MM.1S (cell line): Measurements from ENCODE around the gene PRKD1.

Experiments used
- DNase-seq: peaks from one replicate; pipeline ENCODE4 v3.0.0-alpha.2; 2015
- H2AFZ ChIP-seq: fragments of 300-600 bp; sonication (generic); 2 replicates; pipeline ENCODE4 v1.6.0; 2016; ENCODE audit warnings: antibody characterized with exemption, low read length
- H3F3A ChIP-seq: fragments of 300-600 bp; sonication (generic); 2 replicates; pipeline ENCODE4 v1.6.1; 2016; ENCODE audit warnings: mild to moderate bottlenecking, antibody characterized with exemption, low read length, moderate library complexity, mixed read lengths; ENCODE audit not compliant: insufficient read depth
- H3K27ac ChIP-seq: fragments of 300-600 bp; sonication (generic); 2 replicates; pipeline ENCODE4 v1.5.1; 2016; ENCODE audit warnings: mild to moderate bottlenecking, low read length
- H3K27me3 ChIP-seq: fragments of 300-600 bp; sonication (generic); replicated peaks from 2 replicates; pipeline ENCODE4 v1.6.0; 2016; ENCODE audit warnings: low read length; ENCODE audit not compliant: insufficient read depth
- H3K36me3 ChIP-seq: fragments of 300-600 bp; sonication (generic); replicated peaks from 2 replicates; pipeline ENCODE4 v1.6.1; 2016; ENCODE audit warnings: mild to moderate bottlenecking, low read length, mixed read lengths; ENCODE audit not compliant: insufficient read depth
- H3K4me1 ChIP-seq: fragments of 300-600 bp; sonication (generic); 2 replicates; pipeline ENCODE4 v1.6.1; 2016; ENCODE audit warnings: low read length, mixed read lengths
- H3K4me2 ChIP-seq: fragments of 300-600 bp; sonication (generic); 2 replicates; pipeline ENCODE4 v1.6.0; 2016; ENCODE audit warnings: low read depth, low read length
- H3K4me3 ChIP-seq: fragments of 300-600 bp; sonication (generic); 2 replicates; pipeline ENCODE4 v1.5.1; 2016; ENCODE audit warnings: low read length, mixed read lengths
- H3K79me2 ChIP-seq: fragments of 300-600 bp; sonication (generic); 2 replicates; pipeline ENCODE4 v1.6.1; 2016; ENCODE audit warnings: mixed run types, low read length, mixed read lengths
- H3K9ac ChIP-seq: fragments of 300-600 bp; sonication (generic); 2 replicates; pipeline ENCODE4 v1.6.1; 2016; ENCODE audit warnings: low read length, mixed read lengths
- H3K9me2 ChIP-seq: fragments of 300-600 bp; sonication (generic); replicated peaks from 2 replicates; pipeline ENCODE4 v1.6.1; 2016; ENCODE audit warnings: mild to moderate bottlenecking, low read length, mixed read lengths; ENCODE audit not compliant: insufficient read depth
- H3K9me3 ChIP-seq: fragments of 300-600 bp; sonication (generic); replicated peaks from 2 replicates; pipeline ENCODE4 v1.6.1; 2016; ENCODE audit warnings: mild to moderate bottlenecking, low read length, mixed read lengths; ENCODE audit not compliant: insufficient read depth
- H4K20me1 ChIP-seq: fragments of 300-600 bp; sonication (generic); 2 replicates; pipeline ENCODE4 v1.6.1; 2016; ENCODE audit warnings: mild to moderate bottlenecking, low read length, moderate library complexity, mixed read lengths; ENCODE audit not compliant: insufficient read depth
- EZH2 ChIP-seq: fragments of 300-600 bp; sonication (generic); optimal IDR thresholded peaks from 2 replicates; pipeline ENCODE3; 2017; ENCODE audit warnings: low read depth, mild to moderate bottlenecking, antibody characterized with exemption, low read length, mixed read lengths
- EZH2phosphoT487 ChIP-seq: fragments of 300-600 bp; sonication (generic); IDR thresholded peaks from 2 replicates; pipeline ENCODE4 v1.6.1; 2018; ENCODE audit warnings: antibody characterized with exemption, low read length
- TF ChIP-seq, protein P1 (sequence below): fragments of 300-600 bp; sonication (generic); IDR thresholded peaks from 2 replicates; pipeline ENCODE4 v1.5.1; 2016; ENCODE audit warnings: antibody characterized with exemption, low read length, mixed read lengths

PRKD1 gene

DNA sequence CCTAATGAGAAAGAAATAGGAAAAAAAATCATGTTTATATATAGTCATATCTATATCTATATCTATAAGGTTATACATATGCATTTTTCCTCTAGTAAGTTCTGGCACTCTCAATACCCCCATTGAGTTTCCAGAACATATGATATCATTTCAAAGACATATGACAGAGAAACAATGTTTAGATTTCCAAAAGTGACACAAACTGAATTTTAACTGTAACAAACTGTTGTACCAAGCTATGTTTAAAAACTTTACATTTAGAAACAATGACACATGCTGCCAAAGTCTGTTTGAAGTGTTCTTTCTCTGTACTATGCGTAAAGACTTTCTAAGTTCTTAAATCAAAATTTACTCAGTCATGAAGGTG lies 171.6 kb downstream of the PRKD1 start:
- TF ChIP-seq, protein P1, sequence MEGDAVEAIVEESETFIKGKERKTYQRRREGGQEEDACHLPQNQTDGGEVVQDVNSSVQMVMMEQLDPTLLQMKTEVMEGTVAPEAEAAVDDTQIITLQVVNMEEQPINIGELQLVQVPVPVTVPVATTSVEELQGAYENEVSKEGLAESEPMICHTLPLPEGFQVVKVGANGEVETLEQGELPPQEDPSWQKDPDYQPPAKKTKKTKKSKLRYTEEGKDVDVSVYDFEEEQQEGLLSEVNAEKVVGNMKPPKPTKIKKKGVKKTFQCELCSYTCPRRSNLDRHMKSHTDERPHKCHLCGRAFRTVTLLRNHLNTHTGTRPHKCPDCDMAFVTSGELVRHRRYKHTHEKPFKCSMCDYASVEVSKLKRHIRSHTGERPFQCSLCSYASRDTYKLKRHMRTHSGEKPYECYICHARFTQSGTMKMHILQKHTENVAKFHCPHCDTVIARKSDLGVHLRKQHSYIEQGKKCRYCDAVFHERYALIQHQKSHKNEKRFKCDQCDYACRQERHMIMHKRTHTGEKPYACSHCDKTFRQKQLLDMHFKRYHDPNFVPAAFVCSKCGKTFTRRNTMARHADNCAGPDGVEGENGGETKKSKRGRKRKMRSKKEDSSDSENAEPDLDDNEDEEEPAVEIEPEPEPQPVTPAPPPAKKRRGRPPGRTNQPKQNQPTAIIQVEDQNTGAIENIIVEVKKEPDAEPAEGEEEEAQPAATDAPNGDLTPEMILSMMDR, result no peak
- TF ChIP-seq EZH2 (no peak), EZH2phosphoT487 (no peak)
- H4K20me1 ChIP-seq, result no peaks in the 10 kb centered on the region
- H3K4me1 ChIP-seq, result no peaks in the 10 kb centered on the region
- DNase-seq, result no peak
- no peaks in the 10 kb centered on the region for H3K79me2 ChIP-seq
- H3K9ac ChIP-seq, result no peak overlapping the region
- H3K36me3 ChIP-seq, result no peaks in the 10 kb centered on the region
- H3K9me3 ChIP-seq, result no peaks in the 10 kb centered on the region
- no peaks in the 10 kb centered on the region for H3K9me2 ChIP-seq
- no peaks in the 10 kb centered on the region for H3K27me3 ChIP-seq
- H2AFZ ChIP-seq, result no peak overlapping the region
- no peaks in the 10 kb centered on the region for H3F3A ChIP-seq
- no peak overlapping the region for H3K27ac ChIP-seq
- H3K4me2 ChIP-seq, result no peak overlapping the region
- no peak overlapping the region for H3K4me3 ChIP-seq

DNA sequence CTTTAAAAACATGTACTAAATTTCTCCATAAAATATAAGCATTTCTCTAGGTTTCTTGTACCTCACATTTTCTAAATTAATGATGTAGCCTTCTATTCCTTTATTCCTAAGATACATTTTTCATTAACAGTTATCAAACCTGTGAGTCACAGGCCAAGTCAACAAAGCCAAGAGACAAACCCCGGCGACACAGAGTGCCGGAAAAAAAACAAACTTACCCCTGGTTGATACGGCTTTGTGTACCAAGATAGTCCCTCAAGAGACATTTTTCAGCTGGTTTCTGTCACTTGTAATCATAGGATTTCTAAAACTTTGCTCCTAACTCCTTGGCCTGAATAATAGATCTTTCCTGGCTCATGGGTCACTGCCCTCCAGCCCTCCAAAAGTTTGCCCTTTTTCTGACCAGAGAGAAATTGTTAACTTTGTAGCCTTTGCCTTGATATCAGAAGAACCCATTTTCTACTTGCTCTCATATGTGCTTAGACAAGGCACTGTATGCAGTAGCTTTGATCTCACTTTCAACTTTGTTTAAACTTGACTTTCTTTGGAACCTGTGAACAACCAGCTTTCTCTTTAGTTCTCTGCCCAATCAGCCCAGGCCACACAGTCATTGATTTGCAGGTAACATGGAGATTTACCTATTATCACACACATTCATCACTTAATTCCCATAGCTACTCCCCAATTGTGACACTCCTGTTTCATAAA lies 172.2 kb downstream of the PRKD1 start:
- H4K20me1 ChIP-seq, result no peaks in the 10 kb centered on the region
- H3K4me3 ChIP-seq, result no peak overlapping the region
- TF ChIP-seq, protein P1, result no peak
- no peak for TF ChIP-seq EZH2
- no peak for TF ChIP-seq EZH2phosphoT487
- H3K27me3 ChIP-seq, result no peaks in the 10 kb centered on the region
- no peaks in the 10 kb centered on the region for H3K36me3 ChIP-seq
- no peaks in the 10 kb centered on the region for H3K79me2 ChIP-seq
- H3K4me1 ChIP-seq, result no peaks in the 10 kb centered on the region
- no peak for DNase-seq
- no peaks in the 10 kb centered on the region for H3K9me2 ChIP-seq
- H2AFZ ChIP-seq, result no peak overlapping the region
- H3K4me2 ChIP-seq, result no peak overlapping the region
- no peaks in the 10 kb centered on the region for H3F3A ChIP-seq
- no peaks in the 10 kb centered on the region for H3K9me3 ChIP-seq
- H3K27ac ChIP-seq, result no peak overlapping the region
- no peak overlapping the region for H3K9ac ChIP-seq

DNA sequence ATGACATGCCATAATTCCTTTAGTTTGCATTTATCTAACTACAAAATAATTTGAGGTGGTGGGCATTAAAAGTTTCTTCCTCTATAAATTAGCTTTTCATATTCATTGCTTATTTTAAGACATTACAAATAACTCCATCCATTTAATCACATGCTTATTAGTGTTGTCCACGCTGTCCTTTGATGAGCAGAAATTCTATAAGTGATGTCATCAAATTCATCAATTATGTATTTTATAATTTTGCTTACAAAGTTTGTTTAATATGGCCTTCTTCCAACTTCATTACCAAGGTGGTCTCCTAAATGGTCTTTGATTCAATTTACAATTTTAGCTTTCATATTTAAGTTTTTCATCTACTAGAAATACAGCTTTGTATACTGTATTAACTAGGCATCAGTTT lies 173.5 kb downstream of the PRKD1 start:
- Histone ChIP-seq H3K4me3 (no peak overlapping the region), H3K4me1 (no peaks in the 10 kb centered on the region), H3K27ac (no peak overlapping the region), H3K9me2 (no peaks in the 10 kb centered on the region), H3K79me2 (no peaks in the 10 kb centered on the region), H3K9ac (no peak overlapping the region), H3K27me3 (no peaks in the 10 kb centered on the region), H3K4me2 (no peak overlapping the region), H3K36me3 (no peaks in the 10 kb centered on the region), H2AFZ (no peak overlapping the region), H4K20me1 (no peaks in the 10 kb centered on the region), H3K9me3 (no peaks in the 10 kb centered on the region), H3F3A (no peaks in the 10 kb centered on the region)
- DNase-seq, result no peak
- TF ChIP-seq, protein P1, result no peak
- TF ChIP-seq EZH2phosphoT487, result no peak
- TF ChIP-seq EZH2, result no peak
